Tibial artery (tissue), 4 donors: ENCODE measurements around the gene PARP6.

Experiments
- DNase-seq, 2 donors: peaks; one replicate each; pipeline ENCODE4 v3.0.0-alpha.2; 2019
- H3K27ac ChIP-seq, 2 donors: fragments of 200-600 bp; sonication (generic) in 1 of 2; 1 replicate in 1 of 2; 2 replicates in 1 of 2; pipeline ENCODE4 v1.5.1; 2018 to 2019; ENCODE audit warnings: mild to moderate bottlenecking in 1 of 2
- H3K27me3 ChIP-seq, 2 donors: fragments of 200-600 bp; sonication (generic) in 1 of 2; one replicate each; pipeline versions ENCODE4 v1.5.1 to v1.6.0; 2016 to 2019
- H3K36me3 ChIP-seq, 3 donors: fragments of 200-600 bp; sonication (generic) in 2 of 3; one replicate each; pipeline ENCODE4 v1.5.1; 2016 to 2019; ENCODE audit warnings: mild to moderate bottlenecking in 2 of 3
- H3K4me1 ChIP-seq, 4 donors: fragments of 200-600 bp; sonication (generic) in 2 of 4; 1 replicate in 3 of 4; 2 replicates in 1 of 4; pipeline ENCODE4 v1.5.1; 2016 to 2019
- H3K4me3 ChIP-seq, 2 donors: fragments of 200-600 bp; sonication (generic) in 1 of 2; 1 replicate in 1 of 2; 2 replicates in 1 of 2; pipeline ENCODE4 v1.5.1; 2018 to 2019; ENCODE audit warnings: mild to moderate bottlenecking in 2 of 2
- H3K9me3 ChIP-seq, 3 donors: fragments of 200-600 bp; sonication (generic) in 1 of 3; one replicate each; pipeline ENCODE4 v1.5.1; 2016 to 2019
- intact Hi-C: fragments of 100-400 bp; cut with DNase I; formaldehyde crosslinking; loops from one replicate; pipeline ENCODE4 v1.15.0; 2023; ENCODE audit warnings: low total_unique reads
- TF ChIP-seq, protein P1 (sequence below), 2 experiments: fragments of 200-600 bp in 1 of 2; fragments of 450-650 bp in 1 of 2; IDR thresholded peaks; one replicate each; pipeline ENCODE4 v1.5.1; 2017 to 2019; ENCODE audit warnings: antibody characterized with exemption in 2 of 2, mild to moderate bottlenecking in 1 of 2, moderate library complexity in 1 of 2

Gene PARP6

DNA sequence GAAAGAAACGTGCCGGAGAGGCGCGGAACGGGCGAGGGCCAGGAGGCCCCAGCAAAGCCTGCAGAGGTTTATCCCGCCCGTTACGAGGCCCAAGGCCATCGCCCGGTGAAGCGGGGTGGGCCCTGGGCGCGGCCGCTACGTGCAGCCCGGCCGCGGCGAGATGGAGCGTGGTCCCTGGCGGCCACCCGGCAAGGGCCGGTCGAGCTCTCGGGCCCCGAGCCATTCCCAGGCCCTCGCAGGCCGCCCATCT lies 42.5 kb downstream of the PARP6 start:
- no peaks in the 10 kb centered on the region for H3K9me3 ChIP-seq
- TF ChIP-seq, protein P1, sequence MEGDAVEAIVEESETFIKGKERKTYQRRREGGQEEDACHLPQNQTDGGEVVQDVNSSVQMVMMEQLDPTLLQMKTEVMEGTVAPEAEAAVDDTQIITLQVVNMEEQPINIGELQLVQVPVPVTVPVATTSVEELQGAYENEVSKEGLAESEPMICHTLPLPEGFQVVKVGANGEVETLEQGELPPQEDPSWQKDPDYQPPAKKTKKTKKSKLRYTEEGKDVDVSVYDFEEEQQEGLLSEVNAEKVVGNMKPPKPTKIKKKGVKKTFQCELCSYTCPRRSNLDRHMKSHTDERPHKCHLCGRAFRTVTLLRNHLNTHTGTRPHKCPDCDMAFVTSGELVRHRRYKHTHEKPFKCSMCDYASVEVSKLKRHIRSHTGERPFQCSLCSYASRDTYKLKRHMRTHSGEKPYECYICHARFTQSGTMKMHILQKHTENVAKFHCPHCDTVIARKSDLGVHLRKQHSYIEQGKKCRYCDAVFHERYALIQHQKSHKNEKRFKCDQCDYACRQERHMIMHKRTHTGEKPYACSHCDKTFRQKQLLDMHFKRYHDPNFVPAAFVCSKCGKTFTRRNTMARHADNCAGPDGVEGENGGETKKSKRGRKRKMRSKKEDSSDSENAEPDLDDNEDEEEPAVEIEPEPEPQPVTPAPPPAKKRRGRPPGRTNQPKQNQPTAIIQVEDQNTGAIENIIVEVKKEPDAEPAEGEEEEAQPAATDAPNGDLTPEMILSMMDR (IDR thresholded peaks at IDR 0.05), result no peak
- peak overlapping the region; percentile 70 to 81 for H3K4me3 ChIP-seq
- H3K36me3 ChIP-seq, result no peaks in the 10 kb centered on the region
- H3K27me3 ChIP-seq, result no peaks in the 10 kb centered on the region
- peaks cover 0 to 54% (median 46%) of the 10 kb centered on the region in 4 donors for H3K4me1 ChIP-seq
- intact Hi-C loops, result loop anchor here (10.0 kb wide), 1 partner anchor 115 kb away; the partner anchor contains the start of genes MYO9A and SENP8
- peak overlapping the region; percentile 100 for H3K27ac ChIP-seq
- DNase-seq, result no peak

DNA sequence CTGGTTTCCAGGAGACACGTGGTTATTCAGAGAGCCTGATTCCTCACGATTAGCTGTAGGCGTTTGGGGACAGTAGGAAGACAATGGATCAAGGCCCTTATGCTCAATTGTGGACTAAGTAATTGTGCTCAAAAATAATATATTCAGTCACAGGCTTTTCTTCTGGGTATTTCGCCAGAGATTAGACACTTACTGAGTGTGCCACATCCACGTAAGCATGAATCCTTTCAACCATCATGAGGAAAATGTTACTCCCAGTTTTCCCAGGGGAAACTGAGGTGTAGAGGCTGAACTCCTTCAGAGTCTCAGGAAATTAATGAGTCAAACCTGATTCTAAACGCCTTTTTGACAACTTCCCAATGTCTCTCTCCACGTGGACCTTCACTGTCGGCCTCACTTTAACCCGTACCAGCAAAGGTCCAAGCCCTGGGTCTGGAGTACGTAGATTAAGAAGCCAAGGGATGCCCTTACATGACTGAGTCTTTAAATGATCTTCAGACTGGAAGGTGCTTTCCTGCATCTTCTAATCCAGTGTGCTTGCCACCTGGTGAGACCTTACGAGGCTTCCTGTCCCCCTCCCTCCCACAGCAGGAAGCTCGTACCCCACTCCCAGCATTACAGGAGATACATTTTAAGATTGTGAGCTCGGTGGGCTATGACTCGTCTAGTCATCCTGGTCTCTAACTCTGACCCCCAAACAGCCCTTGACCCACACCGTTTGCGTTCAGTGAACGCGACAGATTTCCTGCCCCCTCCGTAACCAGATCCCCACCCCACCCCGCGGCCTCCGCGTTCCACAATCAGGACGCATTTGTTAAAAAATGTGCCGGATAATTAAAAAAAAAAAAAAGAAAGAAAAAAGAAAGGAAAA lies 43.0 kb downstream of the PARP6 start:
- TF ChIP-seq, protein P1 (IDR thresholded peaks at IDR 0.05), result no peak
- peak overlapping the region; percentile 70 to 81 for H3K4me3 ChIP-seq
- H3K4me1 ChIP-seq, result peaks cover 0 to 54% (median 46%) of the 10 kb centered on the region in 4 donors
- DNase-seq, result no peak
- no peaks in the 10 kb centered on the region for H3K9me3 ChIP-seq
- H3K27me3 ChIP-seq, result no peaks in the 10 kb centered on the region
- H3K36me3 ChIP-seq, result no peaks in the 10 kb centered on the region
- intact Hi-C loops, result no loop called here
- peak overlapping the region; percentile 100 for H3K27ac ChIP-seq

DNA sequence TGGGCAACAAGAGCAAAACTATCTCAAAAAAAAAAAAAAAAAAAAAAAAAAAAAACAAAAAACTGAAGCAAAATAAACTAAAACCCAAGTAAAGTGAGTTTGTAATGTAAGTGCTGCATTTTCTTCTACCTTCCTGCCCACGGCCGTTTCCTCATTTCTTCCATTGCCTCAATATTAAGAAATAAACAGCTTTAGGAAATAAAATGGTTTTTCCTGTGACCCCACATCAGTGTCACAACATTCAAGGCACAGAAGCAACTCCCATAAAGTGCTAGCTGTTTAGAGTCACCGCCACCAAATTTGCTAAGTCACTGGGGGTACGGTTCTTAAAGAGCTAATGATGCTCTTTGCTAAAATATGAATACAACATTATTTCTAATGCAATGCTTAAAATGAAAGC lies 44.6 kb downstream of the PARP6 start:
- H3K27me3 ChIP-seq, result no peaks in the 10 kb centered on the region
- TF ChIP-seq, protein P1 (IDR thresholded peaks at IDR 0.05), result no peak
- H3K36me3 ChIP-seq, result no peaks in the 10 kb centered on the region
- peaks cover 0 to 57% (median 45%) of the 10 kb centered on the region in 4 donors for H3K4me1 ChIP-seq
- peak in 1 of 2 donors; percentile 37 for DNase-seq
- peak overlapping the region in 1 of 2 donors; percentile 1 for H3K4me3 ChIP-seq
- H3K9me3 ChIP-seq, result no peaks in the 10 kb centered on the region
- intact Hi-C loops, result no loop called here
- peak overlapping the region; percentile 100 for H3K27ac ChIP-seq

GRCh38 chr15:72227192-72227586 lies 45.2 kb downstream of the PARP6 start:
- H3K9me3 ChIP-seq, result no peaks in the 10 kb centered on the region
- peak in 1 of 2 donors; percentile 65 for DNase-seq
- H3K27me3 ChIP-seq, result no peaks in the 10 kb centered on the region
- H3K27ac ChIP-seq, result peak overlapping the region; percentile 100
- peak overlapping the region in 1 of 2 donors; percentile 7 for H3K4me3 ChIP-seq
- intact Hi-C loops, result no loop called here
- H3K36me3 ChIP-seq, result no peaks in the 10 kb centered on the region
- H3K4me1 ChIP-seq, result peaks cover 0 to 57% (median 45%) of the 10 kb centered on the region in 4 donors
- TF ChIP-seq, protein P1 (IDR thresholded peaks at IDR 0.05), result no peak

DNA sequence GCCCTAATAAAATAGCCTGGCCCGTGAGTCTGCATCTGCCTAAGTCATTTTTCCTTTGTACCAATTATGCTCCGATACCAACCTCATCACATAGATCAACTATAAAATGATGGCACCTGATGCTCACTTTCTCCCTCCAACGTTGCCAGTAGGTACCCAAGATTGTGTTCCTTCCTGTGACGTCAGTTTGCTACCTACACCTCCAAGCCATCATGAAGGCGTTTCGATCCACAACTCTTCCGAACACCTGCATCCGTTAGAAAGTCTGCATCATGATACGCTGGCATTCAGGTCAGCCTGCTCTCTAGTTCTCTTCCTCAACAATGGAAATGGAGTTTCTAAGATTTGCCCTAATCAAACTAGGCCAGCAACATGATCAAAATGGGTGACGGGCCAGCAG lies 49.1 kb downstream of the PARP6 start:
- Histone ChIP-seq H3K27me3 (no peaks in the 10 kb centered on the region), H3K4me1 (peaks cover 0 to 43% (median 35%) of the 10 kb centered on the region in 4 donors), H3K36me3 (peaks cover 7 to 15% (median 7%) of the 10 kb centered on the region in 3 donors), H3K27ac (peak overlapping the region; percentile 43 to 45), H3K9me3 (no peaks in the 10 kb centered on the region), H3K4me3 (no peak overlapping the region)
- TF ChIP-seq, protein P1 (IDR thresholded peaks at IDR 0.05), result no peak
- intact Hi-C loops, result no loop called here
- no peak for DNase-seq
